H1 (cell line): ENCODE data around the gene IL6R. TPM values are rescaled to one million over a fixed set of nuclear protein-coding genes. Genes with fewer than 3 reads are reported as not detected.

Source experiments
- CTCF ChIA-PET: fragments of 300-600 bp; sonication (Branson Sonifier 250); formaldehyde crosslinking; loops from one replicate; lab custom pipeline; 2021; ENCODE audit not compliant: partially characterized antibody; lab: Charles Lee
- POLR2A ChIA-PET: fragments of 300-600 bp; sonication (Branson Sonifier 250); formaldehyde crosslinking; loops from one replicate; lab custom pipeline; 2021; ENCODE audit warnings: inconsistent platforms; ENCODE audit not compliant: partially characterized antibody; lab: Charles Lee
- DNase-seq, 2 experiments: peaks; one replicate each; pipeline versions ENCODE4 v3.0.0 to v3.0.0-alpha.2; 2010 to 2022; ENCODE audit warnings: low spot score in 2 of 2, low read depth in 1 of 2, mixed read lengths in 1 of 2
- FAIRE-seq: peaks from 2 replicates; lab custom pipeline; 2011; peaks lifted over from hg19 to GRCh38; lab: Jason Lieb, UNC
- H2AFZ ChIP-seq: 2 replicates; pipeline ENCODE4 v1.8.1; 2012; ENCODE audit warnings: low read length, inconsistent platforms
- H2AK5ac ChIP-seq: 2 replicates; pipeline ENCODE4 v1.6.1; 2013; ENCODE audit warnings: low read depth, low read length
- H2BK120ac ChIP-seq: replicated peaks from 2 replicates; pipeline ENCODE3; 2013; ENCODE audit warnings: low read depth, low read length, inconsistent platforms
- H2BK12ac ChIP-seq: 2 replicates; pipeline ENCODE4 v1.6.1; 2013; ENCODE audit warnings: low read depth, low read length
- H2BK15ac ChIP-seq: 2 replicates; pipeline ENCODE4 v1.6.1; 2013; ENCODE audit warnings: low read length
- H2BK20ac ChIP-seq: 2 replicates; pipeline ENCODE4 v1.6.1; 2013; ENCODE audit warnings: low read length
- H2BK5ac ChIP-seq: 2 replicates; pipeline ENCODE4 v1.6.1; 2013; ENCODE audit warnings: low read depth, low read length
- H3K14ac ChIP-seq: 2 replicates; pipeline ENCODE4 v1.6.1; 2013; ENCODE audit warnings: inconsistent platforms; ENCODE audit not compliant: insufficient read length
- H3K18ac ChIP-seq: 2 replicates; pipeline ENCODE4 v1.6.1; 2013; ENCODE audit warnings: low read length; ENCODE audit errors: extremely low read depth
- H3K23ac ChIP-seq: 2 replicates; pipeline ENCODE4 v1.6.1; 2013; ENCODE audit warnings: inconsistent platforms; ENCODE audit not compliant: insufficient read length
- H3K23me2 ChIP-seq: 2 replicates; pipeline ENCODE4 v1.6.1; 2013; ENCODE audit warnings: low read depth, low read length
- H3K27ac ChIP-seq: 2 replicates; pipeline ENCODE4 v1.6.1; 2011; ENCODE audit warnings: low read depth, low read length, inconsistent platforms
- H3K27me3 ChIP-seq, 4 experiments: replicated peaks in 1 of 4; 1 replicate in 1 of 4; 2 replicates in 3 of 4; pipeline versions ENCODE4 v1.6.1 to v1.8.1; 2011 to 2013; ENCODE audit warnings: low read length in 3 of 4, mild to moderate bottlenecking in 3 of 4, inconsistent platforms in 2 of 4, mixed read lengths in 2 of 4, moderate library complexity in 1 of 4; ENCODE audit not compliant: control insufficient read depth in 3 of 4, insufficient read depth in 3 of 4; ENCODE audit errors: extremely low read depth in 1 of 4
- H3K36me3 ChIP-seq, 4 experiments: 2 replicates each; pipeline versions ENCODE4 v1.6.1 to v1.8.1; 2011 to 2013; ENCODE audit warnings: mild to moderate bottlenecking in 4 of 4, low read length in 3 of 4, moderate library complexity in 2 of 4, control low read depth in 1 of 4, inconsistent platforms in 1 of 4; ENCODE audit not compliant: insufficient read depth in 4 of 4, control insufficient read depth in 2 of 4
- H3K4ac ChIP-seq: replicated peaks from 2 replicates; pipeline ENCODE3; 2013; ENCODE audit warnings: low read length, low read depth, mixed read lengths, inconsistent platforms; ENCODE audit not compliant: insufficient read length
- H3K4me1 ChIP-seq, 4 experiments: replicated peaks in 1 of 4; 1 replicate in 1 of 4; 2 replicates in 3 of 4; pipeline versions ENCODE4 v1.6.1 to v1.8.1; 2011 to 2013; ENCODE audit warnings: low read length in 3 of 4, inconsistent platforms in 2 of 4, mixed read lengths in 1 of 4; ENCODE audit not compliant: insufficient read depth in 4 of 4, control insufficient read depth in 3 of 4
- H3K4me2 ChIP-seq, 2 experiments: 2 replicates each; pipeline versions ENCODE4 v1.6.1 to v1.8.1; 2011 to 2013; ENCODE audit warnings: low read depth in 2 of 2, low read length in 2 of 2, control low read depth in 1 of 2, inconsistent platforms in 1 of 2, mild to moderate bottlenecking in 1 of 2; ENCODE audit not compliant: insufficient read depth in 1 of 2
- H3K4me3 ChIP-seq, 4 experiments: fragments of 200-600, 300-600 bp in 1 of 4; sonication (generic), shearing (Covaris generic), sonication (Bioruptor Twin) in 1 of 4; 2 replicates each; pipeline versions ENCODE4 v1.5.1 to v1.8.1; 2011 to 2016; ENCODE audit warnings: low read length in 4 of 4, low read depth in 3 of 4, control low read depth in 2 of 4, inconsistent platforms in 2 of 4, mild to moderate bottlenecking in 2 of 4, mixed read lengths in 1 of 4, moderate library complexity in 1 of 4; ENCODE audit not compliant: insufficient read depth in 2 of 4; ENCODE audit errors: extremely low read depth in 1 of 4
- H3K56ac ChIP-seq: replicated peaks from 2 replicates; pipeline ENCODE3; 2013; ENCODE audit warnings: low read depth, mild to moderate bottlenecking, mixed read lengths, low read length, inconsistent platforms; ENCODE audit not compliant: insufficient read length
- H3K79me1 ChIP-seq: 2 replicates; pipeline ENCODE4 v1.6.1; 2013; ENCODE audit warnings: low read depth, low read length, control low read depth
- H3K79me2 ChIP-seq, 2 experiments: 2 replicates each; pipeline versions ENCODE4 v1.6.1 to v1.8.1; 2012 to 2013; ENCODE audit warnings: low read length in 2 of 2, mild to moderate bottlenecking in 2 of 2, inconsistent platforms in 1 of 2; ENCODE audit not compliant: insufficient read depth in 2 of 2, control insufficient read depth in 1 of 2
- H3K9ac ChIP-seq, 4 experiments: replicated peaks in 1 of 4; 1 replicate in 1 of 4; 2 replicates in 3 of 4; pipeline versions ENCODE4 v1.6.1 to v1.8.1; 2011 to 2013; ENCODE audit warnings: low read depth in 3 of 4, low read length in 3 of 4, control low read depth in 2 of 4, mild to moderate bottlenecking in 2 of 4, moderate library complexity in 2 of 4, inconsistent platforms in 1 of 4; ENCODE audit errors: extremely low read depth in 1 of 4
- H3K9me3 ChIP-seq, 2 experiments: 2 replicates each; pipeline versions ENCODE4 v1.6.1 to v1.8.1; 2012 to 2013; ENCODE audit warnings: mild to moderate bottlenecking in 2 of 2, moderate library complexity in 2 of 2, control low read depth in 1 of 2, inconsistent platforms in 1 of 2, low read depth in 1 of 2, low read length in 1 of 2, mixed read lengths in 1 of 2; ENCODE audit not compliant: insufficient read depth in 2 of 2
- H4K20me1 ChIP-seq, 2 experiments: replicated peaks in 1 of 2; 2 replicates each; pipeline versions ENCODE3 to v1.8.1; 2011 to 2013; ENCODE audit warnings: inconsistent platforms in 2 of 2, low read length in 2 of 2, mild to moderate bottlenecking in 1 of 2; ENCODE audit not compliant: insufficient read depth in 2 of 2, control insufficient read depth in 1 of 2
- H4K5ac ChIP-seq: 2 replicates; pipeline ENCODE4 v1.6.1; 2013; ENCODE audit warnings: low read length, low read depth, mixed read lengths, inconsistent platforms; ENCODE audit not compliant: insufficient read length
- H4K8ac ChIP-seq: 2 replicates; pipeline ENCODE4 v1.8.0; 2013; ENCODE audit warnings: mild to moderate bottlenecking, moderate library complexity, low read length, inconsistent platforms; ENCODE audit not compliant: insufficient read depth; ENCODE audit errors: extremely low read depth
- H4K91ac ChIP-seq: replicated peaks from 2 replicates; pipeline ENCODE3; 2013; ENCODE audit warnings: low read length, mixed read lengths, inconsistent platforms; ENCODE audit not compliant: insufficient read length
- EZH2 ChIP-seq: fragments of 200-600 bp; sonication (generic); IDR thresholded peaks from 2 replicates; pipeline ENCODE4 v1.7.1; 2012; ENCODE audit warnings: low read depth, mild to moderate bottlenecking, moderate library complexity, low read length, inconsistent platforms; ENCODE audit not compliant: severe bottlenecking
- GTF2F1 ChIP-seq: IDR thresholded peaks from 2 replicates; pipeline ENCODE4 v1.6.1; 2012; ENCODE audit warnings: low read depth, low read length, improper control_type of control experiment, borderline replicate concordance
- JUND ChIP-seq: IDR thresholded peaks from 2 replicates; pipeline ENCODE4 v1.6.1; 2011; ENCODE audit warnings: mild to moderate bottlenecking, improper control_type of control experiment, low read length
- PHF8 ChIP-seq: fragments of 200-600 bp; sonication (generic); conservative IDR thresholded peaks from 2 replicates; pipeline ENCODE4 v1.7.1; 2012; ENCODE audit warnings: low read depth, mild to moderate bottlenecking, inconsistent platforms, low read length, moderate library complexity
- POLR2A ChIP-seq, 2 experiments: IDR thresholded peaks; 1 replicate in 1 of 2; 2 replicates in 1 of 2; pipeline ENCODE4 v1.6.1; 2011; ENCODE audit warnings: low read depth in 2 of 2, low read length in 2 of 2, mild to moderate bottlenecking in 2 of 2; ENCODE audit errors: control extremely low read depth in 1 of 2
- RAD21 ChIP-seq, 2 experiments: IDR thresholded peaks in 1 of 2; conservative IDR thresholded peaks in 1 of 2; 2 replicates each; pipeline ENCODE4 v1.6.1; 2011; ENCODE audit warnings: low read depth in 2 of 2, low read length in 2 of 2, improper control_type of control experiment in 1 of 2, inconsistent platforms in 1 of 2, mild to moderate bottlenecking in 1 of 2, moderate library complexity in 1 of 2
- RBBP5 ChIP-seq: IDR thresholded peaks from 2 replicates; pipeline ENCODE4 v1.7.1; 2012; ENCODE audit warnings: low read depth, mild to moderate bottlenecking, inconsistent platforms, low read length, moderate library complexity, borderline replicate concordance
- SP1 ChIP-seq: IDR thresholded peaks from 2 replicates; pipeline ENCODE4 v1.6.1; 2011; ENCODE audit warnings: low read depth, low read length
- TEAD4 ChIP-seq: IDR thresholded peaks from 2 replicates; pipeline ENCODE4 v1.6.1; 2012; ENCODE audit warnings: low read depth, low read length, inconsistent platforms, mixed read lengths
- WGBS, 2 experiments: shearing (Covaris generic) in 1 of 2; methylation state at CpG; one replicate each; pipeline versions ENCODE4 v1.1.6 to v1.1.7; 2013 to 2015; ENCODE audit warnings: low lambda C conversion rate in 2 of 2, mixed read lengths in 2 of 2, inconsistent platforms in 1 of 2, low coverage in 1 of 2, missing lambda C conversion rate in 1 of 2; ENCODE audit not compliant: insufficient replicate concordance in 2 of 2, insufficient coverage in 1 of 2, insufficient read length in 1 of 2; ENCODE audit errors: extremely low coverage in 1 of 2, missing lambda C conversion rate in 1 of 2; 5-methylcytosine and 5-hydroxymethylcytosine counted together
- polyA plus RNA-seq, 7 experiments: library from polyadenylated mRNA; depleted of rRNA in 3 of 7; stranded (reverse) in 5 of 7; unstranded in 2 of 7; fragments of >200 nt in 5 of 7; fragments of 200-250 nt in 2 of 7; gene quantifications; 1 replicate in 5 of 7; 2 replicates in 1 of 7; 4 replicates in 1 of 7; pipeline versions ENCODE4 v1.2.1 to v1.2.3, GENCODE V29; 2011 to 2013; ENCODE audit warnings: missing spikeins in 2 of 7, mixed read lengths in 2 of 7
- total RNA-seq: library from RNA; stranded (reverse); fragmentation: NEBNext Ultra II Directional; extraction: Animal tissue kit (Norgen Biotek cat#: 25700); gene quantifications from 2 replicates; pipeline ENCODE4 v1.2.1, GENCODE V29; 2021
- TF ChIP-seq, protein P1 (sequence below): IDR thresholded peaks from 2 replicates; pipeline ENCODE4 v1.6.1; 2012; ENCODE audit warnings: low read length, inconsistent platforms

The IL6R gene
- total and polyA plus RNA-seq, 2 of the 8 experiments (the other 6 are each of a cell fraction or from before 2014, with no cell fraction given): 2.3 to 3.0 TPM

DNA sequence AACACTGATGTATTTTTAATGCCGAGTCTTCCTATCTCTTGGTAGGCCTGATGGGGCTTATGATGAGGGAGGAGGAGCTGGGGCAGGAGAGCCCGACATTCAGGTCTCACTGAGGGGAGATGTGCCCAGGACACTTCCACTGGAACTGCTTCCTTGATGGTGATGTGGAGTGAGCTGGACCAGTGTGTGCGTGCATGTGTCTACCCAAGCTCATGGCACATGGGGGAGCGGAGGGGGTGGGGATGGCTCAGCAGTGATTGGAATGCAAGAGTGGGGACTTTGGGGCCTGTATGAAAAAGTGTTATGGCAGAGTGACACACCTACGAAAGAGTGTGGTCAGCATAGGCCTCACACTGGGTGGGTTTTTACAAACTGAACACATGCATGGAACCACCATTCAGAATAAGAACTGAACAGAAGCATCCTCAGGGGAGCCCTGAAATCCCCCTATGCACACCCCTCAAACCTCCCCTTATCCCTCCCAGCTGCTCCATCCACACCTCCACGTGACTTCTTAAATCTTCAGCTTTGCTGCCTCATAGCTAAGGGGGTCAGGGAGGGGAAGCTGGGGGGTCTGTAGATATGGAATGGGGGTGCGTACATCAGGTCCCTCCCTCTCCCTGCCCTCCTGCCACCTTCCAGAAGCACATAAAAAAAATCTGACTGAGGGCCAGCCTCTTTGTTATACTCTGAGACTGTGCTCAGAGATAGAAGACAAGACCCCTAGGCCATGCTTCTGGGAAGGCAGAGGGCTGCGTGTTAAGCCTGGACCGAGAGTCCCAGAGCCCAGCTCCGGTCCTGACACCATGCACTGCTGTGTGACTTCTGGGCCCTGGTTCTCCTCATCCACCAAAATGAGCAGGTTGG, 11.6 kb downstream of the IL6R start:
- WGBS, 2 experiments: 89% methylated on average over 10 of the region's 10 CpGs; no CpG with 5 or more reads in 1 of the 2 experiments
- Histone ChIP-seq H3K9ac (no peak overlapping the region), H3K4me2 (no peak overlapping the region)
- TF ChIP-seq GTF2F1: no peak
- TF ChIP-seq, protein P1, sequence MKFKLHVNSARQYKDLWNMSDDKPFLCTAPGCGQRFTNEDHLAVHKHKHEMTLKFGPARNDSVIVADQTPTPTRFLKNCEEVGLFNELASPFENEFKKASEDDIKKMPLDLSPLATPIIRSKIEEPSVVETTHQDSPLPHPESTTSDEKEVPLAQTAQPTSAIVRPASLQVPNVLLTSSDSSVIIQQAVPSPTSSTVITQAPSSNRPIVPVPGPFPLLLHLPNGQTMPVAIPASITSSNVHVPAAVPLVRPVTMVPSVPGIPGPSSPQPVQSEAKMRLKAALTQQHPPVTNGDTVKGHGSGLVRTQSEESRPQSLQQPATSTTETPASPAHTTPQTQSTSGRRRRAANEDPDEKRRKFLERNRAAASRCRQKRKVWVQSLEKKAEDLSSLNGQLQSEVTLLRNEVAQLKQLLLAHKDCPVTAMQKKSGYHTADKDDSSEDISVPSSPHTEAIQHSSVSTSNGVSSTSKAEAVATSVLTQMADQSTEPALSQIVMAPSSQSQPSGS: no peak
- TF ChIP-seq RBBP5: no peak
- TF ChIP-seq SP1: no peak
- TF ChIP-seq PHF8: no peak
- no peak for TF ChIP-seq EZH2
- TF ChIP-seq RAD21 (IDR thresholded peaks at IDR 0.05 in 1 of 2, conservative IDR thresholded peaks at IDR 0.05 in 1 of 2; ENCODE audit: low read depth in 2 of 2, low read length in 2 of 2): no peak
- no peak for TF ChIP-seq JUND
- TF ChIP-seq POLR2A (IDR thresholded peaks at IDR 0.05; ENCODE audit: control extremely low read depth in 1 of 2, low read depth in 2 of 2, low read length in 2 of 2): no peak
- TF ChIP-seq TEAD4: no peak

More for the DNA sequence above, 11.6 kb downstream of the IL6R start:
- no peak overlapping the region for H3K27ac ChIP-seq
- no peaks in the 10 kb centered on the region for H3K9me3 ChIP-seq
- H2BK20ac ChIP-seq: no peak overlapping the region
- no peaks in the 10 kb centered on the region for H3K27me3 ChIP-seq
- no peak overlapping the region for H3K56ac ChIP-seq
- H3K79me1 ChIP-seq: no peaks in the 10 kb centered on the region
- no peak overlapping the region for H3K4me3 ChIP-seq
- H2BK5ac ChIP-seq: no peak overlapping the region
- H4K5ac ChIP-seq: no peak overlapping the region
- H2AK5ac ChIP-seq: no peak overlapping the region
- peaks cover 0 to 4% (median 0%) of the 10 kb centered on the region in 4 experiments; a peak in 1 of 7 replicates for H3K4me1 ChIP-seq
- H2BK12ac ChIP-seq: no peak overlapping the region
- H2AFZ ChIP-seq: no peak overlapping the region
- CTCF ChIA-PET: interaction anchor here (0.7 to 2.2 kb wide), 7 partner anchors 15 to 341 kb away, joined by 3 to 6 read pairs (median 4); no protein-coding TSS in a partner anchor
- no peak overlapping the region for H3K23ac ChIP-seq
- no peaks in the 10 kb centered on the region for H3K79me2 ChIP-seq
- no peak overlapping the region for H3K4ac ChIP-seq
- DNase-seq: no peak
- POLR2A ChIA-PET: interaction anchor here (0.7 kb wide), 1 partner anchor 9 kb away, joined by 3 read pairs; no protein-coding TSS in a partner anchor
- H3K18ac ChIP-seq: no peak overlapping the region
- H4K8ac ChIP-seq: no peak overlapping the region
- H3K23me2 ChIP-seq: no peaks in the 10 kb centered on the region
- no peak overlapping the region for H2BK120ac ChIP-seq
- H3K36me3 ChIP-seq: no peaks in the 10 kb centered on the region
- no peak overlapping the region for H3K14ac ChIP-seq
- no peak for FAIRE-seq
- H4K91ac ChIP-seq: no peak overlapping the region
- H4K20me1 ChIP-seq: no peaks in the 10 kb centered on the region
- H2BK15ac ChIP-seq: no peak overlapping the region
